GM19239 (cell line): ENCODE data around the gene MARK4.
"Not testable (repeated sequence)": the region's sequence is repeated elsewhere in the genome, so short reads cannot be mapped to it uniquely, and the experiment has no call there.

Source experiments
- DNase-seq: peaks from one replicate; pipeline ENCODE4 v3.0.0; 2011; ENCODE audit warnings: low spot score; ENCODE audit not compliant: insufficient read length
- FAIRE-seq: peaks from 2 replicates; lab custom pipeline; 2011; peaks lifted over from hg19 to GRCh38; lab: Jason Lieb, UNC

Gene MARK4

DNA sequence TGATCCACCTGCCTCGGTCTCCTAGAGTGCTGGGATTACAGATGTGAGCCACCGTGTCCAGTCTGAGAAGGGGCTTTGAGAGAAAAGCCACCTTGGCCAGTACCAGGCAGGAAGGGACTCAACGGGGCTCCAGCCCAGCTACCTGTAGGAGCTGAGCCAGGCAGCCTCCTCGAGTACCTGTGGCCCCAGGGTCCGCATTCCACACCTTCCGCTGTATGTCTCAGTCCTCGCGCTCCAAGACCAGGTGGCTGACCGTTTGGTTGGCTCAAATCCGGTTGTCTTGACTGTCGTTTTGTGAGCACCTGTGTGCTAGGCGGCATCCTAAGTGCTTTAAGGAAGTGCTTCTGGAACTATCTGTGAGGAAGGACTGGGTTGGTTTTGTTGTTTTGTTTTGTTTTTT is 16.2 kb downstream of the MARK4 start:
- DNase-seq (no peak), FAIRE-seq (no peak)

DNA sequence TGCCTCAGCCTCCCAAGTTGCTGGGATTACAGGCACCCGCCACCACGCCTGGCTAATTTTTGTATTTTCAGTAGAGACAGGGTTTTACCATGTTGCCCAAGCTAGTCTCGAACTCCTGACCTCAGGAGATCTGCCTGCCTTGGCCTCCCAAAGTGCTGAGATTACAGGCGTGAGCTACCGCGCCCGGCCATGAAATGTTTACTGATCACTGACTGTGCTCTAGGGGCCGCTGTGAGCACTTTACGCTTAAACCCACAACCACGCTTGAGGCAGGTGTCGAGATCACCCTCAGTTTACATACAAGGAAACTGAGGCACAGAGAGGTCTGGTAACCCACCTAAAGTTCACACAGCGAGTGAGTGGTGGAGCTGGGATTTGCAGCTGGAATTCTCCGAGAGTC is 18.9 kb downstream of the MARK4 start:
- DNase-seq, FAIRE-seq: not testable (repeated sequence)

DNA sequence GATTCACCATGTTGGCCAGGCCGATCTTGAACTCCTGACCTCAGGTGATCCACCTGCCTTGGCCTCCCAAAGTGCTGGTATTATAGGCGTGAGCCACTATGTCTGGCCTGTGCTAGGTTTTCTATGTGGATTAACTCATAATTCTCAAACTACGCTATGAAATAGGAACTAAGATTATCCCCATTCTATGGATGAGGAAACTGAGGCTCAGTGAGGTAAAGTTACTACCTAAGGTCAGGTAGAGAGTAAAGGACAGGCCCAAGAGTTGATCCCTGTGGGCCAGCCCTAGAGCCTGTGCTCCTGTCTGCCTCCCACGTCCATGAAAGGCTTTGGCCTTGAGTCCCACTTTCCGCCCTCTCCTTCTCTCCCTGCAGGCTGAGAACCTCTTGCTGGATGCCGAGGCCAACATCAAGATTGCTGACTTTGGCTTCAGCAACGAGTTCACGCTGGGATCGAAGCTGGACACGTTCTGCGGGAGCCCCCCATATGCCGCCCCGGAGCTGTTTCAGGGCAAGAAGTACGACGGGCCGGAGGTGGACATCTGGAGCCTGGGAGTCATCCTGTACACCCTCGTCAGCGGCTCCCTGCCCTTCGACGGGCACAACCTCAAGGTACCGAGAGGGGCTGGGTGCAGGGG is 20.1 kb downstream of the MARK4 start:
- DNase-seq, result no peak
- FAIRE-seq, result no peak

DNA sequence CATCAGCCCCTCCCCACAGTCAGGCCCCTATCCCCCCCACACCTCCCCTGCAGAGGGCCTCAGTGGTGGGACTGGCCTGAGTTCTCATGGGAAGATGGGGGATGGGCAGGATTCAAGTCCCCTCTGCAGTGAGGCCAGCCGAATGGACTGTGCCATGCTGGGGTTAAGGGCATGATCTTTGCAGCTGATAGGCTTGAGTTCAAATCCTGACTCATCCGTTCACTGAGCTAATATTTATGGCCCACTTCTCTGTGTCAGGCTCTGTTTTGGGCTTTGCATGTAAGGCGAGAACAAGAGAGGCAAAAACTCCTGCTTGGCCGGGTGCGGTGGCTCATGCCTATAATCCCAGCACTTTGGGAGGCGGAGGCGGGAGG is 20.7 kb downstream of the MARK4 start:
- no peak for FAIRE-seq
- no peak for DNase-seq

DNA sequence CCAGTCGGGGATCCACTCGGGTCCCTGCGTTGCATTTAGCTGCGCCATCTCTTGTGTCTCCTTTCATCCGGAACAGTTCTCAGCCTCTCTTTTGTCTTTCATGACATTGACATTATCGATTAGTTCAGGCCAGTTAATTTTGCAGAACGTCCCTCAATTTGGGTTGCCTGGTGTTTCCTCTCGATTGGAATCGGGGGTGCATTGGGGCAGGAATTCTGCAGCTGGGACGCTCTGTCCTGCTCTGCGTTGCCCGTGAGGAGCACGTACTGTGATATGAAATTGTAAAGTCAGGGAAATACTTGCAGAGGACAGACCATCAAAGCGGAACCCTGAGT is 22.4 kb downstream of the MARK4 start:
- FAIRE-seq, result no peak
- no peak for DNase-seq

DNA sequence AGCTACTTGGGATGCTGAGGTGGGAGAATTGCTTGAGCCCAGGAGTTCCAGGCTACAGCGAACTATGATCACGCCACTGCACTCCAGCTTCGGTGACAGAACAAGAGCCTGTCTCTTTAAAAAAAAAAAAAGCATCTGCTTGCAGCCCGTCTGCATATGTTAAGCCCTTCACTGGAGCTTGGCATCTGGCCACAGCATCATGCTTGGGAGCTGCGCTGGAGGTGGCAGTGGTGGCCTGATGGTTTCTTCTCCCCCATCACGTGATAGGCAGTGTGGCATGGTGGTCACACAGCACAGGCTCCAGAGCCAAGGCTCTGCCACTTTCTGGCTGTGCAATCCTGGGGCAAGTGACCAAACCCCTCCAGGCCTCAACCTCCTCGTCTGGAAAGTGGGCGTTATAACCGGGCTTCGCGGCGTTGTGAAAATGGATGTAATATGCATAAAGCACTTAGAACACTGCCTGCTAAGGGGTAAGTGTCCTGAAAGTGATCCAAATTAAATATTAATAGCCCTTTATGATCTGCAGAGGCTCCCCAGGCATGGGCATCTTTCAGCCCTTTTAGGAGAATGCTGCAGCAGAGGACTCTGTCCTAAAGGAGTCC is 24.4 kb downstream of the MARK4 start:
- FAIRE-seq, result no peak
- DNase-seq, result no peak

DNA sequence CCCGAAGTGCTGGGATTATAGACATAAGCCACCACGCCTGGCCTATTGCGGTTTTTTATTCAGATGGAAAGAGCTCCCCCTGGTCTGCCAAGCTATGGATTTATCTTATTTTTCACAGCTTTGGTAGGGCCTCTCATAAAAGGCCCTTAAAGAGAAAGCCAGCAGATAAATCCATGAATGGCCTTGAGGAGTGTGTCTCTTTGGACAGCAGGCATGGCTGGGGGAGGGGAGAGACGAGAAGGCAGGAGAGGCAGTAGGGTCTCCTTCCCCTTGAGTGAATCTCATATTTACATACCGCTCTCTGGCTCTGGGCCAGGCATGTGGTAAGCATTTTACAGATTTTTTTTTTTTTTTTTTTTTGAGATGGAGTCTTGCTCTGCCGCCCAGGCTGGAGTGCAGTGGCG is 25.2 kb downstream of the MARK4 start:
- FAIRE-seq (no peak), DNase-seq (no peak)

DNA sequence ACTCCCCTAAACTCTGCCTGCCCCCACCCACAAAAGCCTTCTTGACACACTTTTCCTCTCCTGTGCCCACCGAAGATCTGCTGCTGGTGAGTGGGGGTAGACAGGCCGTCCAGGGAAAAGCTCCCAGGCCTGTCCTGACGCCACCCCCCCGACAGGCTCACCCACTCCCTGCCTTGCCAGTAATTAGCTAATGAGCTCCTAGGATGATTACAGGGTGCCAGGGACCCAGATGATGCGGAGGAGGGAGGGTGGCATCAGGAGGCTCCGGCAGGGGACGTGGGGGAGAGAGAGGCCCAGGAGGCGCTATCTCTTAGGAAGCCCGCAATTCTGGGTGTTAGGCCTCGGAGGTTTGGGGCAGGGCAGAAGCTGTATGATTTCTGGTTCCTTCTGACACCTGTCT is 27.0 kb downstream of the MARK4 start:
- FAIRE-seq (no peak), DNase-seq (no peak)

DNA sequence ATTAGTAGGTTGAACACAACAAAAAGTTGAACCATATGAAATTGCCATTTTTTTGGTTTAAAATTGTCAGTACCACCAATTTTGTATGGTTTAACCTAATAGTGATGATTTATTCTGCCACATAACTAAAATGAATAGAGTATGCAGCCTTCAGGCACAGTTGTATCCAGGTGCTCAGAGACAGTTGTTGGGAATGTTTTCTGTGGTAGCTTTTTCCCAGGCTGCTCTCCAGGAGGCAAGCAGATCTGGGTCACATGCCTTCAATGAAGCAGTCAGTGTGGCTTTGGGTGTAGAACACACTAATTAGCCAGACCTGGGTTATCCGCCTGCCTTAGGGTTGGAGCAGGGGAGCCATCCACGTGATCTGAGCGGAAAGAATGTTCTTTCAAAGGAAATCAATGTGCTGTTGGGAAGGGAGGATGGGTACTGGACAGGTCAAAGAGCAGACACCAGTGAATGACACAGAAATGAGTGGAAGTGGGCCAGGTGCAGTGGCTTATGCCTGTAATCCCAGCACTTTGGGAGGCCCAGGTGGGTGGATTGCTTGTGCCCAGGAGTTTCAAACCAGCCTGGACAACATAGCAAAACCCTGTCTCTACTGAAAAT is 28.6 kb downstream of the MARK4 start:
- DNase-seq, result no peak
- FAIRE-seq, result no peak

DNA sequence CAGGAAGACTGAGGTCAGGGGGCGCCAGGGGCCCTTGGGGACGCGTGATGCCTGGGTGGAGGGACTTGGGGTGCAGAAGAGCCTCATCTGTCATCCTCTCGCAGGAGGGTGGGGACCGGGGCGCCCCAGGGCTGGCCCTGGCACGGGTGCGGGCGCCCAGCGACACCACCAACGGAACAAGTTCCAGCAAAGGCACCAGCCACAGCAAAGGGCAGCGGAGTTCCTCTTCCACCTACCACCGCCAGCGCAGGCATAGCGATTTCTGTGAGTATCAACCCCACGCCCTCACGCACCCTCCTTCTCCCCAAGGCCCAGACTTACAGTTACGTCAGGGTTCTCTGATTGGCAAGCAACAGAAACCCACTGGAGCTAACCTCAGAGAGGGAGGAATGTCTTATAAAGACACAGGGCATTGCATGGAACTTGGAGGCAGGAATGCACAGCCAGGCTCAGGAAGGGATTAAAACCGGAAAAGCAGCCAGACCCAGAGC is 29.4 kb downstream of the MARK4 start:
- no peak for DNase-seq
- FAIRE-seq, result no peak

DNA sequence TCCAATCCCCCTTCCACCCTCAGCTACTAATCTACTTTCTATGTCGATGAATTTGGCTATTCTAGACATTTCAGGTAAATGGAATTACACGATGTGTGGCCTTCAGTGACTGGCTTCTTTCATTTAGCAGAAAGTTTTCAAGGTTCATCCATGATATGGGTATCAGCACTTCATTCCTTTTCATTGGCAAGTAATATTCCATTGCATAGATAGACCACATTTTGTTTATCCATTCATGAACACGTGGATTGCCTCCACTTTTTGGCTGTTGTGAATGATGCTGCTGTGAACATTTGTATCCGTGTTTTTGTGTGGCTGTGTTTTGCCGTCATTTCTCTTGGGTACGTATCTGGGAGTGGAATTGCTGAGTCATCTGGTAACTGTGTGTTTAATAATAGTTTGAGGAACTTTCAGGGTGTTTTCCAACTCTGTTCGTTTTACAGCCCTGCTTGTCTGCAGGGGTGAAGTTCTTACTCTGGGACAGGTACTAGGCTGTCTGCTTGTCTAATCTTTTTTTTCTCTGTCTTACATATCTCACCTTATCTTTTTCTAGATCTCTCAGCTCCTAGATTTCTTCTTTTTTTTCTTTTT is 32.5 kb downstream of the MARK4 start:
- FAIRE-seq, result no peak
- no peak for DNase-seq

DNA sequence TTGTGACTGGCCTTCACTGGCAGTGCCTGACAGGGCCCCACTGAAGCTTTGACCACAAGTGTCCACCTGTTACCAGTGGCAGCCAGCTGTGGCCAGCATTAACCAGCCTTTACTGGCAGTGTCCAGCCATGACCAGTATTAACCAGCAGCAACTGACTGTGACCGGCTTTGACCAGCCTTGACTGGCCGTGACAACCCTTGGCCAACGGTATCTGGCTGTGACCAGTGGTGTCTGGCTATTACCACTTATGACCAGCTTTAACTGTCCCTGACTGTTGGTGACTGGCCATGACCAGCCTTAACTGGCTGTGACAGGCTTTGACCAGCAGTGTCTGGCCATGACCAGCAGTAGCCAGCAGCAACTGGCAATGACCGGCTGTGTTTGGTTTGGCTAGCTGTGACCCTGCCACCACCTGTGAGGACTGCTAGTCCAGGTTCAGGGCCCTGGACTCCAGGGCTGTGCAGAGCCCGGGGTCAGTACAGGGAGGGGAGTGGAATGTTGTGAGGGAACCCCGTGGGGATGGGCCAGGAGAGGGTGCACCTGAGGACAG is 39.4 kb downstream of the MARK4 start:
- FAIRE-seq, result no peak

DNA sequence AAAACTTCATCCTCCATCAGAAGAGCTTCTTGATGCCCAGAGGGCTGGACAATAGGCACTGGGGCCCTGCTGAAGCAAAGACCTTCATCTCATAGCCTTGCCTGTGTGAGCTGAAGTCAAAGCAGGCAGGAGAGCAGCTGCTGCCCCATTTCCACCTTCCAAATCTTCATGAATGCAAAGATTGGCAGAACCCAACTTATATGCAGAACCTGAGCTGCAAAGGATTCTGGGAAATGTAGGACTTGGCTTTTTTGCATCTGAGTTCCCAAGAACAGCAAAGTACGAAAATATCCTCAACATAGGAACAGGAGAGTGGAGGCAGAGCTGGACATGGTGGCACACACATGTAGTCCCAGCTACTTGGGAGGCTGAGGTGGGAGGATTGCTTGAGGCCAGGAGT is 40.8 kb downstream of the MARK4 start:
- FAIRE-seq (no peak), DNase-seq (no peak)

More for the DNA sequence above, 39.4 kb downstream of the MARK4 start:
- DNase-seq, result no peak

DNA sequence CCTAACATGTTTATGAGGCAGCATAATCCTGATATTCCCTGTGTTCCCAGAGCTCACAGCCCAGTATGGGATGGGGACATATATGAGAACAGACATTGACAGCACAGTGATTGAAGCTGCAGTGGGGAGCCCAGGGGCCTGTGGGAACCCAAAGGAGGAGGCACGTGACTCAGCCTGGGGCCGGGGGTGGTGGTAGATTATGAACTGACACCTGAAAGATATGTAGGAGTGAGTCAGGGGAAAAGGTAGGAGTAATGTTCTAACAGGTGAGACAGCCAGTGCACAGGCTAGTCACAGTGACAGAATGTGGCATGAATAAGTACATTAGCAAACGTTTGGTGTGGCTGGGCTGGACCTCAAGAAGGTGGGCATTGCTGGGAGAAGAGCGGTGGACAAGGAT is 42.6 kb downstream of the MARK4 start:
- no peak for FAIRE-seq
- DNase-seq, result no peak

DNA sequence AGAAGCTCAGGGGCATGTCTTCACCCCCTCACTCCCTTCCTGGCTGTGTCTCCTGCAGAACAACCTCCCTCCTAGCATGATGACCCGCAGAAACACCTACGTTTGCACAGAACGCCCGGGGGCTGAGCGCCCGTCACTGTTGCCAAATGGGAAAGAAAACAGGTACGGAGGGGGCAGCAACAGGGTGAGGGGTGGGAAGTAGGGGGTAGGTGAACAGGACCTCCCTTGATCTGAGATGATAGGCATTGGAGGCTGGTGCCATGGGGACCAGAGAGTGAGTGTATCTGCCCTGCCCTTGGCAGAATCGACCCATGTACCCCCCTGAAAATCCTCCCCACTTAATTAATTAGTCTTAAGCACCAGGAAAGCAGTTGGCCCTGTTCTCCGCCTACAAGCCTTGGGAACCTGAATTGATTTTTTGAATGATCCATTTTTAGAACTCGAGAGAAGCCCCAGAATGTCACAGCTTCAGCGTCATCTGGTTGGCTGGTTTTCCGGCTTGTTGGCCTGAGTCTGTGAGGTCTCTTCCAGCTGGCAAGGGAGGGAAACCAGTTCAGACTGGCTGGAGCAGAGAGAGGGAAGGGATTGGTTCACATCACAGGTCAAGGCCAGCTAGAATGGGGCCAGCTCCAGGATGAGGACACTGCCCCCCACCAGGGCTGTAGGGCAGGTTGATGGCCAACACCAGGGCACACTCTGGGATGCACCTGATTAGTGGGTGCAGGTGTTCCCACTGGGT is 43.4 kb downstream of the MARK4 start:
- DNase-seq (no peak), FAIRE-seq (no peak)

DNA sequence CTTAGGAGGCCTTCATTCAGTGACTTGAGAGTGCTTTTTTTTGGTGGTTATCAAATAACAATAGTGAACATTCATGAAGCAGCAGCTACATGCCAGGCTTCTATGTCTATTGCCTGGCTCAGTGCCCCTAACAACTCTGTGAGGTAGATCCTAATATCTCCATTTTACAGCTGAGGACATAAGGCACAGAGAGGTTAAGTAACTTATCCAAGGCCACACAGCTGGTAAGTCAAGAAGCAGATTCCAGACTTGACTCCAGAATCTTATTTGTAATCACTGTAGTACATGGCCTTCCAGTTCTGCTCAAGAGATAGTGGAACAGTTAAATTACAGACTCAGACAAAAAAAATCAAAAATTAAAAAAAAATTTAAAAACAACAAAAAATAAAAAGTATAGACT is 44.8 kb downstream of the MARK4 start:
- DNase-seq (no peak), FAIRE-seq (no peak)

DNA sequence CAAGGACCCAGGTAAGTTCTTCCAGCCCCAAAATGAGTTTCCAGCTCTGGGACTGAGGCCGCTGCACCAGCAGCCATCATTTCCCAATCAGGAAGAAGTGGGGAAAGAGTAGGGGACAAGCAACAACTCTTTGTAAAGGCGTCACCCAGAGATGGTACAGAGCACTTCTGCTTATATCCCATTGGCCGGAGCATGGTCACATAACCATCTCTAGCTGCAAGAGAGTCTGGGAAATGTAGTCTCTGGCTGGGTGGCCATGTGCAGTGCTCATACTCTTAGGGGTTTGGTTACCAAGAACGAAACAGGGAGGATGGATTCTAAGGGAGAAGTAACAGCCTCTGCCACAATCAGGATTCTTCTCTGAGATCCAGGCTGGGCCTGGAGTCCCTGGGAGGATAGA is 45.3 kb downstream of the MARK4 start:
- no peak for FAIRE-seq
- no peak for DNase-seq

DNA sequence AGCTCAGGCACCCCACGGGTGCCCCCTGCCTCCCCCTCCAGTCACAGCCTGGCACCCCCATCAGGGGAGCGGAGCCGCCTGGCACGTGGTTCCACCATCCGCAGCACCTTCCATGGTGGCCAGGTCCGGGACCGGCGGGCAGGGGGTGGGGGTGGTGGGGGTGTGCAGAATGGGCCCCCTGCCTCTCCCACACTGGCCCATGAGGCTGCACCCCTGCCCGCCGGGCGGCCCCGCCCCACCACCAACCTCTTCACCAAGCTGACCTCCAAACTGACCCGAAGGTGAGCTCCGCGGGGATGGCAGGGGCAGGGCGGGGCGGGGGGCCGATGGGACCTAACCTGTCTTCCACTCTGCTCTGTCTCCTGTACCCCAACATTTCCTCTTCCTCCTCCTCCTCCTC is 46.6 kb downstream of the MARK4 start:
- DNase-seq (no peak), FAIRE-seq (no peak)

DNA sequence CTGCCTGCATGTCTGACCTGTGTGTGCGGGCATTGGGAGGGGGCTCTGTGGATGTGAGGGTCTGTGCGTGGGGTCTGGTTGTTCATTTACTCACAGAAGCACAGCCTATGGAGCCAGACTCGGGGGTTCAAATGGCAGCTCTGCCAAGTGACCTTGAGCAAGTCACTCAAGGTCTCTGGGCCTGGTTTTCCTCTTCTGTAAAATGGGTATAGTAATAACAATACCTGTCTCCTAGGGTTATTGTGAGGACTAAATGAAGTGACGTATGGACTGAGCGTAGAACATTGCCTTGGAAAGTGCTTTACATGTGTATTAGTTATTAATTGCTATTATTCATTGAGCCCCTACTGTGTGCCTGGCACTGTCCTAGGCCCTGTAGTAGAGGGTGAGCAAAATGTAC is 47.2 kb downstream of the MARK4 start:
- DNase-seq (no peak), FAIRE-seq (no peak)

DNA sequence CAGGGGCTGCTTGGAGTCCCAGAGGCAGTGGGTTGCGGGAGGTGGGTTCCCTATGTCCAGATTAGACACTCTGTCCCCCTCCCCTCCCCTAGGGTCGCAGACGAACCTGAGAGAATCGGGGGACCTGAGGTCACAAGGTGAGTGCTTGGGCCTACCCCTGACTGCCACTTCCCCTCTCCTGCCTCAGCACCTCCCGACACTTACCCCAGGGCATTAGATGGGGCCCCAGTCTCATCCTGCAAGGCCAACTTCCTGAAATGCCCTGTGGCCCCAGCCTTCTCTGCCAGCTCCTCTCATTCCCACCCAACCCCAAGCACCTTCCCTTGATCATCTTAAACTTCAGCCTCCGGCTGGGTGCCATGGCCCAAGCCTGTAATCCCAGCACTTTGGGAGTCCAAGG is 48.6 kb downstream of the MARK4 start:
- DNase-seq, result no peak

DNA sequence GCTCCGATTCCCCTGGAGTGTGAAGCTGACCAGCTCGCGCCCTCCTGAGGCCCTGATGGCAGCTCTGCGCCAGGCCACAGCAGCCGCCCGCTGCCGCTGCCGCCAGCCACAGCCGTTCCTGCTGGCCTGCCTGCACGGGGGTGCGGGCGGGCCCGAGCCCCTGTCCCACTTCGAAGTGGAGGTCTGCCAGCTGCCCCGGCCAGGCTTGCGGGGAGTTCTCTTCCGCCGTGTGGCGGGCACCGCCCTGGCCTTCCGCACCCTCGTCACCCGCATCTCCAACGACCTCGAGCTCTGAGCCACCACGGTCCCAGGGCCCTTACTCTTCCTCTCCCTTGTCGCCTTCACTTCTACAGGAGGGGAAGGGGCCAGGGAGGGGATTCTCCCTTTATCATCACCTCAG is 51.3 kb downstream of the MARK4 start:
- FAIRE-seq, result no peak
- DNase-seq, result no peak

More for the DNA sequence above, 48.6 kb downstream of the MARK4 start:
- FAIRE-seq, result no peak
